Fibroblast of villous mesenchyme (primary cell): ENCODE data around the gene TACC2. TPM values are rescaled to one million over a fixed set of nuclear protein-coding genes. Genes with fewer than 3 reads are reported as not detected.

Experiments
- DNase-seq: peaks from one replicate; pipeline ENCODE4 v3.0.0-alpha.2; 2010; ENCODE audit warnings: low read depth
- H3K4me3 ChIP-seq: 2 replicates; pipeline ENCODE4 v1.5.1; 2011; ENCODE audit warnings: low read depth, mild to moderate bottlenecking, low read length
- CTCF ChIP-seq: IDR thresholded peaks from 2 replicates; pipeline ENCODE4 v1.5.1; 2012; ENCODE audit warnings: low read depth, mild to moderate bottlenecking, low read length; ENCODE audit not compliant: insufficient read depth
- total RNA-seq: library from RNA; depleted of rRNA; stranded (reverse); fragments of >200 nt; gene quantifications from 2 replicates; pipeline ENCODE4 v1.2.3, GENCODE V29; 2012

Gene TACC2
- total RNA-seq, 1 donor, result 5.6 TPM

- DNase-seq, result no peak
- no peak overlapping the region for H3K4me3 ChIP-seq
- TF ChIP-seq CTCF, result no peak
Observed at GRCh38 chr10:122122493-122122892, 133.5 kb downstream of the TACC2 start.

- H3K4me3 ChIP-seq, result no peak overlapping the region
- DNase-seq, result no peak
- TF ChIP-seq CTCF, result no peak
Observed at GRCh38 chr10:122123186-122123585, 134.2 kb downstream of the TACC2 start.

- no peak for TF ChIP-seq CTCF
- no peak for DNase-seq
- H3K4me3 ChIP-seq, result no peak overlapping the region
Observed at GRCh38 chr10:122124342-122124741, 135.4 kb downstream of the TACC2 start.

GRCh38 chr10:122124808-122125207, 135.8 kb downstream of the TACC2 start:
- no peak for TF ChIP-seq CTCF
- DNase-seq, result no peak
- no peak overlapping the region for H3K4me3 ChIP-seq

- TF ChIP-seq CTCF, result no peak
- H3K4me3 ChIP-seq, result peak overlapping the region; percentile 44
- peak; percentile 94 for DNase-seq
Observed at GRCh38 chr10:122126763-122127659, 138.0 kb downstream of the TACC2 start.

- peak; percentile 70 for DNase-seq
- no peak for TF ChIP-seq CTCF
- H3K4me3 ChIP-seq, result peak overlapping the region; percentile 44
Observed at GRCh38 chr10:122127943-122128342, 139.0 kb downstream of the TACC2 start.
